Measurements from ENCODE around the gene DYNC1H1. TPM values are rescaled to one million over a fixed set of nuclear protein-coding genes. Genes with fewer than 3 reads are reported as not detected.

DYNC1H1 gene
- total and polyA plus RNA-seq, 2 of the 13 experiments (the other 11 are each of a cell fraction or from before 2014, with no cell fraction given) = 74.4 to 239 TPM

DNA sequence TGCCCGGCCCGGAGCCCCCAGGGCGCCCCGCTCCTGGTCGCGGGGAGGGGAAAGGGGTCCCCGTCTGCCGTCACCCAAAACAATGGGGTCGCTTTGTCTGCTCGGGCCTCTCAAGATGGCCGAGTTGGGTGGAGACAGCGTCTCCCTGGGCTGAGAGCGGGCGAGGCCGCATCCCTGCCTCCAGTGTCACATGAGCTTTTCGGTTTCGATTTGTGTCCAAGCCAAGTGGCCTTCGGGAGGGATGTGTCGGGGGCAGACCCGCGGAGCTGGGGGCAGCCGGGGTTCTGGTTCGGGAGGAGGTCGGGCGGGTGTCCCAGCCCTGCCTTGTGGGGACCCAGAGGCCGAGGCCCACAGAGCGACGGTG lies 790 bp downstream of the DYNC1H1 start (continued):
- TF ChIP-seq, protein P1, sequence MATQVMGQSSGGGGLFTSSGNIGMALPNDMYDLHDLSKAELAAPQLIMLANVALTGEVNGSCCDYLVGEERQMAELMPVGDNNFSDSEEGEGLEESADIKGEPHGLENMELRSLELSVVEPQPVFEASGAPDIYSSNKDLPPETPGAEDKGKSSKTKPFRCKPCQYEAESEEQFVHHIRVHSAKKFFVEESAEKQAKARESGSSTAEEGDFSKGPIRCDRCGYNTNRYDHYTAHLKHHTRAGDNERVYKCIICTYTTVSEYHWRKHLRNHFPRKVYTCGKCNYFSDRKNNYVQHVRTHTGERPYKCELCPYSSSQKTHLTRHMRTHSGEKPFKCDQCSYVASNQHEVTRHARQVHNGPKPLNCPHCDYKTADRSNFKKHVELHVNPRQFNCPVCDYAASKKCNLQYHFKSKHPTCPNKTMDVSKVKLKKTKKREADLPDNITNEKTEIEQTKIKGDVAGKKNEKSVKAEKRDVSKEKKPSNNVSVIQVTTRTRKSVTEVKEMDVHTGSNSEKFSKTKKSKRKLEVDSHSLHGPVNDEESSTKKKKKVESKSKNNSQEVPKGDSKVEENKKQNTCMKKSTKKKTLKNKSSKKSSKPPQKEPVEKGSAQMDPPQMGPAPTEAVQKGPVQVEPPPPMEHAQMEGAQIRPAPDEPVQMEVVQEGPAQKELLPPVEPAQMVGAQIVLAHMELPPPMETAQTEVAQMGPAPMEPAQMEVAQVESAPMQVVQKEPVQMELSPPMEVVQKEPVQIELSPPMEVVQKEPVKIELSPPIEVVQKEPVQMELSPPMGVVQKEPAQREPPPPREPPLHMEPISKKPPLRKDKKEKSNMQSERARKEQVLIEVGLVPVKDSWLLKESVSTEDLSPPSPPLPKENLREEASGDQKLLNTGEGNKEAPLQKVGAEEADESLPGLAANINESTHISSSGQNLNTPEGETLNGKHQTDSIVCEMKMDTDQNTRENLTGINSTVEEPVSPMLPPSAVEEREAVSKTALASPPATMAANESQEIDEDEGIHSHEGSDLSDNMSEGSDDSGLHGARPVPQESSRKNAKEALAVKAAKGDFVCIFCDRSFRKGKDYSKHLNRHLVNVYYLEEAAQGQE (IDR thresholded peaks at IDR 0.05; ENCODE audit: borderline replicate concordance in 1 of 2, low read depth in 1 of 2, low read length in 2 of 2) = no peak
- TF ChIP-seq RFX3 (CRISPR knock-in tag; IDR thresholded peaks at IDR 0.05) (no peak), MIER3 (CRISPR knock-in tag; IDR thresholded peaks at IDR 0.05; ENCODE audit: borderline replicate concordance) (no peak), AHR (CRISPR knock-in tag; IDR thresholded peaks at IDR 0.05) (no peak), ZNF430 (CRISPR knock-in tag; IDR thresholded peaks at IDR 0.05) (no peak), ZFY (CRISPR knock-in tag; IDR thresholded peaks at IDR 0.05) (0 out of 2 replicates have a peak, but pooled peaks have one; percentile 14), KAT2B (IDR thresholded peaks at IDR 0.05; ENCODE audit: borderline replicate concordance, low read depth, low read length) (no peak), NR1H2 (CRISPR knock-in tag; IDR thresholded peaks at IDR 0.05; ENCODE audit: borderline replicate concordance, low read depth) (no peak), KMT2A (CRISPR knock-in tag; IDR thresholded peaks at IDR 0.05) (peak; percentile 51), CBFB (CRISPR knock-in tag; IDR thresholded peaks at IDR 0.05) (no peak), ERF (CRISPR knock-in tag; IDR thresholded peaks at IDR 0.05) (no peak), THYN1 (CRISPR knock-in tag; IDR thresholded peaks at IDR 0.05; ENCODE audit: borderline replicate concordance, low read depth) (no peak), ZNF562 (CRISPR knock-in tag; IDR thresholded peaks at IDR 0.05; ENCODE audit: borderline replicate concordance) (no peak), ZNF577 (CRISPR knock-in tag; IDR thresholded peaks at IDR 0.05; ENCODE audit: borderline replicate concordance, low read depth) (no peak)
- TF ChIP-seq, protein P2, sequence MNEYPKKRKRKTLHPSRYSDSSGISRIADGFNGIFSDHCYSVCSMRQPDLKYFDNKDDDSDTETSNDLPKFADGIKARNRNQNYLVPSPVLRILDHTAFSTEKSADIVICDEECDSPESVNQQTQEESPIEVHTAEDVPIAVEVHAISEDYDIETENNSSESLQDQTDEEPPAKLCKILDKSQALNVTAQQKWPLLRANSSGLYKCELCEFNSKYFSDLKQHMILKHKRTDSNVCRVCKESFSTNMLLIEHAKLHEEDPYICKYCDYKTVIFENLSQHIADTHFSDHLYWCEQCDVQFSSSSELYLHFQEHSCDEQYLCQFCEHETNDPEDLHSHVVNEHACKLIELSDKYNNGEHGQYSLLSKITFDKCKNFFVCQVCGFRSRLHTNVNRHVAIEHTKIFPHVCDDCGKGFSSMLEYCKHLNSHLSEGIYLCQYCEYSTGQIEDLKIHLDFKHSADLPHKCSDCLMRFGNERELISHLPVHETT (CRISPR knock-in tag; conservative IDR thresholded peaks at IDR 0.05) = no peak
- TF ChIP-seq, protein P3, sequence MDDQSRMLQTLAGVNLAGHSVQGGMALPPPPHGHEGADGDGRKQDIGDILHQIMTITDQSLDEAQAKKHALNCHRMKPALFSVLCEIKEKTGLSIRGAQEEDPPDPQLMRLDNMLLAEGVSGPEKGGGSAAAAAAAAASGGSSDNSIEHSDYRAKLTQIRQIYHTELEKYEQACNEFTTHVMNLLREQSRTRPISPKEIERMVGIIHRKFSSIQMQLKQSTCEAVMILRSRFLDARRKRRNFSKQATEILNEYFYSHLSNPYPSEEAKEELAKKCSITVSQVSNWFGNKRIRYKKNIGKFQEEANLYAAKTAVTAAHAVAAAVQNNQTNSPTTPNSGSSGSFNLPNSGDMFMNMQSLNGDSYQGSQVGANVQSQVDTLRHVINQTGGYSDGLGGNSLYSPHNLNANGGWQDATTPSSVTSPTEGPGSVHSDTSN (CRISPR knock-in tag; IDR thresholded peaks at IDR 0.05; ENCODE audit: borderline replicate concordance) = no peak
- TF ChIP-seq, protein P4, sequence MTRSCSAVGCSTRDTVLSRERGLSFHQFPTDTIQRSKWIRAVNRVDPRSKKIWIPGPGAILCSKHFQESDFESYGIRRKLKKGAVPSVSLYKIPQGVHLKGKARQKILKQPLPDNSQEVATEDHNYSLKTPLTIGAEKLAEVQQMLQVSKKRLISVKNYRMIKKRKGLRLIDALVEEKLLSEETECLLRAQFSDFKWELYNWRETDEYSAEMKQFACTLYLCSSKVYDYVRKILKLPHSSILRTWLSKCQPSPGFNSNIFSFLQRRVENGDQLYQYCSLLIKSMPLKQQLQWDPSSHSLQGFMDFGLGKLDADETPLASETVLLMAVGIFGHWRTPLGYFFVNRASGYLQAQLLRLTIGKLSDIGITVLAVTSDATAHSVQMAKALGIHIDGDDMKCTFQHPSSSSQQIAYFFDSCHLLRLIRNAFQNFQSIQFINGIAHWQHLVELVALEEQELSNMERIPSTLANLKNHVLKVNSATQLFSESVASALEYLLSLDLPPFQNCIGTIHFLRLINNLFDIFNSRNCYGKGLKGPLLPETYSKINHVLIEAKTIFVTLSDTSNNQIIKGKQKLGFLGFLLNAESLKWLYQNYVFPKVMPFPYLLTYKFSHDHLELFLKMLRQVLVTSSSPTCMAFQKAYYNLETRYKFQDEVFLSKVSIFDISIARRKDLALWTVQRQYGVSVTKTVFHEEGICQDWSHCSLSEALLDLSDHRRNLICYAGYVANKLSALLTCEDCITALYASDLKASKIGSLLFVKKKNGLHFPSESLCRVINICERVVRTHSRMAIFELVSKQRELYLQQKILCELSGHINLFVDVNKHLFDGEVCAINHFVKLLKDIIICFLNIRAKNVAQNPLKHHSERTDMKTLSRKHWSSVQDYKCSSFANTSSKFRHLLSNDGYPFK (CRISPR knock-in tag; IDR thresholded peaks at IDR 0.05; ENCODE audit: borderline replicate concordance) = no peak
- TF ChIP-seq, protein P5, sequence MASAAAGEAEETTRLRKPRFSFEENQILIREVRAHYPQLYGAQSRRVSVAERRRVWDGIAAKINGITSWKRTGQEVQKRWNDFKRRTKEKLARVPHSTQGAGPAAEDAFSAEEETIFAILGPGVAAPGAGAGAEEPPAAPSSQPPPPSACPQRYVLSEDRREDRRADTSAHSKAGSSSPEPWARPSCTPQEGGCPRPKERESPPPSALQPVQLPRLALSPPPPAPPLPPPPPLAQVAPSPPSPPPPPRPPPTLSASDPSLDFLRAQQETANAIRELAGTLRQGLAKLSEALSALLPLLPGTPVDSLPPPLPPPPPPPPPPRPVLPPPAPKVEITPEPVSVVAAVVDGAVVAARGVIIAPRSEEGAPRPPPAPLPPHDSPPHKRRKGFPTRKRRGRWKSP (CRISPR knock-in tag; IDR thresholded peaks at IDR 0.05) = 0 out of 2 replicates have a peak, but pooled peaks have one; percentile 14
- TF ChIP-seq, protein P6, sequence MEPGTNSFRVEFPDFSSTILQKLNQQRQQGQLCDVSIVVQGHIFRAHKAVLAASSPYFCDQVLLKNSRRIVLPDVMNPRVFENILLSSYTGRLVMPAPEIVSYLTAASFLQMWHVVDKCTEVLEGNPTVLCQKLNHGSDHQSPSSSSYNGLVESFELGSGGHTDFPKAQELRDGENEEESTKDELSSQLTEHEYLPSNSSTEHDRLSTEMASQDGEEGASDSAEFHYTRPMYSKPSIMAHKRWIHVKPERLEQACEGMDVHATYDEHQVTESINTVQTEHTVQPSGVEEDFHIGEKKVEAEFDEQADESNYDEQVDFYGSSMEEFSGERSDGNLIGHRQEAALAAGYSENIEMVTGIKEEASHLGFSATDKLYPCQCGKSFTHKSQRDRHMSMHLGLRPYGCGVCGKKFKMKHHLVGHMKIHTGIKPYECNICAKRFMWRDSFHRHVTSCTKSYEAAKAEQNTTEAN (CRISPR knock-in tag; conservative IDR thresholded peaks at IDR 0.05) = no peak
